ENCODE measurements around the gene CDKN2C.
"Not testable (repeated sequence)": the region's sequence is repeated elsewhere in the genome, so short reads cannot be mapped to it uniquely, and the experiment has no call there.

CDKN2C gene

DNA sequence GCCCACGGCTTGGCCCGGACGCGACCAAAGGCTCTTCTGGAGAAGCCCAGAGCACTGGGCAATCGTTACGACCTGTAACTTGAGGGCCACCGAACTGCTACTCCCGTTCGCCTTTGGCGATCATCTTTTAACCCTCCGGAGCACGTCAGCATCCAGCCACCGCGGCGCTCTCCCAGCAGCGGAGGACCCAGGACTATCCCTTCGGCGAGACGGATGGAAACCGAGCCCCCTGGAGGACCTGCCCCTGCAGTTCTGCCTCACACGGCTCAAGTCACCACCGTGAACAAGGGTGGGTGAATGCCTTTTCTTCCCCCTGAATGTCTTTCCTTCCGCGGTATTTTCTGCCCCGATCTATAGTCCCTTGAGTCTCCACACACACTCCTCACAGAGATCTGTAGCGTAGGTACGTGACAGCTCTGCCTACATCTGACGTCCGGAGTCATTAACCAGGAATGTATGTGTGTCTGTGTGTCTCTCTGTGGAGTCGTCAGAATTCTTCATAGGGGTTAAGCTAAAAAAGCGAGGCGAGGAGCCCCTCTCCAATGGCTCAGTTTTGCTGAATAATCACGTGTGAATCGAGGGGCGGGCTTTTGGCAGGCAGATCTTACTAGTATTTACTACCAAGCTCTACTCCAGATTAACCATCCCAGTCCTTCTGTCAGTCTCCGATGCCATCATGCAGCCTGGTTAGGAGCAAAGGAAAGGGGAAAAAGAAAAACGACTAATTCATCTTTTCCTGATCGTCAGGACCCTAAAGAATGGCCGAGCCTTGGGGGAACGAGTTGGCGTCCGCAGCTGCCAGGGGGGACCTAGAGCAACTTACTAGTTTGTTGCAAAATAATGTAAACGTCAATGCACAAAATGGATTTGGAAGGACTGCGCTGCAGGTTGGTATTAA lies at the start of gene CDKN2C:
Gene CDKN2C, plus strand, starts transcription at position 635 of the 898 bp plus-strand sequence. Its CDS starts 124 bp downstream, at position 759.
- DNase-seq, result peak; percentile 79
- in situ Hi-C loops (cut with HindIII; ENCODE audit: low pct_ligation_motif_present, low pct_unique_long_range_greater_than_20kb, low sequenced_read_pairs), result no loop called here

DNA sequence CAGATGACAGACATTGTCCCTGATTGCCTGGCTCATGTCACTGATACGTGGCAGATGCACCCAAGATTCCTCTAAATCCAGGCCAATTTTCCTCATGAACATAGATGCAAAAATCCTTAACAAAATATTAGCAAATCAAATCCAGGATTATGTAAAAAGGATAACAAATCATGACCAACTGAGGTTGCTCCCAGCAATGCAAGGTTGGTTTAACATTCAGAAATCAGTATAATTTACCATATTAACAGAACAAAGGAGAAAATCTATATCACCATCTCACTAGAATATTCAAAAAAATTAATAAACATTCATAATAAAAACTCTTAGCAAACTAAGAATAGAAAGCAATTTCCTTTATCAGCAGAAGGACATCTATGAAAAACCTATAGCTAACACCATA lies 49.6 kb upstream of the CDKN2C start:
- no peak for DNase-seq
- in situ Hi-C loops (cut with HindIII; ENCODE audit: low pct_ligation_motif_present, low pct_unique_long_range_greater_than_20kb, low sequenced_read_pairs), result no loop called here

DNA sequence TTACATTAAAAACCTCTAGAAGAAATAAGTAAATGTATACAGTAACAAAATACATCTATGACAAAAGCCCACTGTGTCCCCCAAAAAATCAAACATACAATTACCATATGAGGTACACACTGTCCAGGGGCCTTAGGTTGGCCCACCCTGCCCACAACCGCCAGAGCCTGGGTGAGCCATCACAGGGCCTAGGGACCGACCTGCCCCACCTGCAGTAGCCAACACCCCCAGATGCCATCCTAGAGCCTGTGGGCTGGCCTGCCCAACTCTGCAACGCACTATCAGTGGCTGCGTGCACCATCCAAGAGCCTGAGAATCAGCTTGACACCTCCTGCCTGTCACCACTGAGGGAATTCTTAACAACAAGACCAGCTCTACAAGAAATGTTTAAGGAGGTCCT lies 49.0 kb upstream of the CDKN2C start:
- in situ Hi-C loops (cut with HindIII; ENCODE audit: low pct_ligation_motif_present, low pct_unique_long_range_greater_than_20kb, low sequenced_read_pairs), result no loop called here
- DNase-seq, result no peak

DNA sequence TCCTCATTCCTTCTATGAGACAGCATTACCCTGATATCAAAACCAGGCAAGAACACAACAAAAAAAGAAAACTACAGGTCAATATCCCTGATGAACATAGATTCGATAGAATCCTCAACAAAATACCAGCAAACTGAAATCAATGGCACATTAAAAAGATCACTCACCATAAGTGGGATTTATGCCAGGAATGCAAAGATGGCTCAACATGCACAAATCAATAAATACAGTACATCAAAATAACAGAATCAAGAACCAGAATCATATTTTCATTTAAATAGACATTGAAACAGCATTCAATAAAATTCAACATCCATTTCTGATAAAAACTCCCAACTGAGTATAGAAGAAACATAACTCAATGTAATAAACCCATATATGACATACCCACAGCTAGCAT lies 46.5 kb upstream of the CDKN2C start:
- in situ Hi-C loops (cut with HindIII; ENCODE audit: low pct_ligation_motif_present, low pct_unique_long_range_greater_than_20kb, low sequenced_read_pairs), result no loop called here
- DNase-seq, result no peak

DNA sequence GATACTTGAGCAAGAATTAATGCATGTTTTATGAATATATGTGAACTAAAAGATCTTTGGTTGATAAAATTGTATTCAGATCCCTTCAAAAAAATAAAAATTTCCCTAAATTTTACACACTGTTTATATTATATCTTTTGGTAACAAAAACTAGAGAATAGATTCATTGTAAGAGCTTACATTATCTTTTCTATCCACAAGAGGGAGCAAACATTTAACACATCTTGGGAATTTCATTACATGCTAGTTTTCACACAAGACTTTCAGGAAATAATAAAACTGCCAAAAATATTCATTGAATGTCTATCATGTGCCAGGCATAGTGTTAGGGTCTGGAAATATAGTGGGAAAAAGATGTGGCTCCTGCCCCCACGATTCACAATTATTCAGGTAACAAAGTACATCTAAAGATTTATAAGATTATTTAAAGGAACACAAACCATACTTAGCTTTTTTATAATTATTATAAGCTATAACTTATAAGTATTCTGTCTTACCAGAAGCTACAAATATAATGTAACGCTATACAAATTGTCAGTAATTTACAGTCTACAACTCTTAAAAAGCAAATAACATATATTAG lies 40.6 kb upstream of the CDKN2C start:
- in situ Hi-C loops (cut with HindIII; ENCODE audit: low pct_ligation_motif_present, low pct_unique_long_range_greater_than_20kb, low sequenced_read_pairs), result no loop called here
- DNase-seq, result peak; percentile 52

DNA sequence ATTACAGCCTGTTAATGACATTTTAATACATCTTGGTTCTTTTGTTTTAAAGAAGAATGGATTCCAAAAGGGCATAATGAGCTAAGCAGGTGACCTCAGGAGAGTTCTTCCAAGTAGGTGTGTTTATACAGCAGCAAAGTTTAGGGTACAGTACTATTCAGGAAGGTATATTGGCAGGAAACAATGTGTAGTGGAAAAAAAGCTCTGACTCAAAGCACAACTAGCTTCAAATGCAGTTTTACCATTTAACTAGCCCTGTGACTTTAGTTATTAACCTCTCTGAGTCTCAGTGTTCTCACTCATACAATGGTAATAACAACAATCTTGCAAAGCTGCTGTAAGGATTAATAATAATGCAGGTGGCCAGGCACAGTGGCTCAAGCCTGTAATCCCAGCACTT lies 39.9 kb upstream of the CDKN2C start:
- DNase-seq, result no peak
- in situ Hi-C loops (cut with HindIII; ENCODE audit: low pct_ligation_motif_present, low pct_unique_long_range_greater_than_20kb, low sequenced_read_pairs), result no loop called here

DNA sequence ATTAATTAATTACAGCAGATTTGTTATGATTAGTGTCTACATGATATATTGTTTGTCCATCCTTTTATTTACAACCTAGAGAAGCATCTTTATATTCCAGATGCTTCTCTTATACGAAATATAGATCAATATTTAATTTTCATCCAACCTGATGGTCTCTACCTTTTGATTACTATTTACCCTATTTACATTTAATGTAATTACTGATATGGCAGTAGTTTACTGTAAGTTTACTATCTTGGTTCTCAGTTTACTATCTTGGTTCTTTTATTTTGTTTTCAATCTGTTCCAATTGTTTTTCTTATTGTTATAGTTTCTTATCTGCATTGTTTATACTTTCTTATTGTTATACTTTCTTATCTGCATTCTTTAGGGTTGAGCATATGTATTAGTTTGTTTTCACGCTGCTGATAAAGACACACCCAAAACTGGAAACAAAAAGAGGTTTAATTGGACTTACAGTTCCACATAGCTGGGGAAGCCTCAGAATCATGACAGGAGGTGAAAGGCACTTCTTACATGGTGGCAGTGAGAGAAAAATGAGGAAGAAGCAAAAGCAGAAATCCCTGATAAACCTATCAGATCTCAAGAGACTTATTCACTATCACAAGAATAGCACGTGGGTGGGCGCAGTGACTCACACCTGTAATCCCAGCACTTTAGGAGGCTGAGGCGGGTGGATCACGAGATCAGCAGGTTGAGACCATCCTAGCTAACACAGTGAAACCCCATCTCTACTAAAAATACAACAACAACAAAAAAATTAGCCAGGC lies 38.9 kb upstream of the CDKN2C start:
- DNase-seq, result no peak
- in situ Hi-C loops (cut with HindIII; ENCODE audit: low pct_ligation_motif_present, low pct_unique_long_range_greater_than_20kb, low sequenced_read_pairs), result no loop called here

DNA sequence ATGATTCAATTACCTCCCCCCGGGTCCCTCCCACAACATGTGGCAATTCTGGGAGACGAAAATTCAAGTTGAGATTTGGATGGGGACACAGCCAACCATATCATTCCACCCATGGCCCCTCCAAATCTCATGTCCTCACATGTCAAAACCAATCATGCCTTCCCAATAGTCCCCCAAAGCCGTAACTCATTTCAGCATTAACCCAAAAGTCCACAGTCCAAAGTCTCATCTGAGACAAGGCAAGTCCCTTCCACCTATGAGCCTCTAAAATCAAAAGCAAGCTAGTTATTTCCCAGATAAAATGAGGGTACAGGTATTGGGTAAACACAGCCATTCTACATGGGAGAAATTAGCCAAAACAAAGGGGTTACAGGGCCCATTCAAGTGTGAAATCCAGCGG lies 38.0 kb upstream of the CDKN2C start:
- in situ Hi-C loops (cut with HindIII; ENCODE audit: low pct_ligation_motif_present, low pct_unique_long_range_greater_than_20kb, low sequenced_read_pairs); DNase-seq: not testable (repeated sequence)

DNA sequence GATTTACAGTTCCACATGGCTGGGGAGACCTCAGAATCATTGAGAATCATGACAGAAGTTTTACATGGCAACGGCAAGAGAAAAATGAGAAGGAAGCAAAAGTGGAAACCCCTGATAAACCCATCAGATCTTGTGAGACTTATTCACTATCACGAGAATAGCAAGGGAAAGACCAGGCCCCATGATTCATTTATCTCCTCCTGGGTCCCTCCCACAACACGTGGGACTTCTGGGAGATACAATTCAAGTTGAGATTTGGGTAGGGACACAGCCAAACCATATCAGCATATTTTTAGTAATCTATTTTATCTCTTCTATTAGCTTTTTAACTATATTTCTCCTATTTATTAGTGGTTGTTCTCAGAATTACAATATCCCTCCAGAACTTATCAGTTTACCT lies 36.3 kb upstream of the CDKN2C start:
- in situ Hi-C loops (cut with HindIII; ENCODE audit: low pct_ligation_motif_present, low pct_unique_long_range_greater_than_20kb, low sequenced_read_pairs); DNase-seq: not testable (repeated sequence)

DNA sequence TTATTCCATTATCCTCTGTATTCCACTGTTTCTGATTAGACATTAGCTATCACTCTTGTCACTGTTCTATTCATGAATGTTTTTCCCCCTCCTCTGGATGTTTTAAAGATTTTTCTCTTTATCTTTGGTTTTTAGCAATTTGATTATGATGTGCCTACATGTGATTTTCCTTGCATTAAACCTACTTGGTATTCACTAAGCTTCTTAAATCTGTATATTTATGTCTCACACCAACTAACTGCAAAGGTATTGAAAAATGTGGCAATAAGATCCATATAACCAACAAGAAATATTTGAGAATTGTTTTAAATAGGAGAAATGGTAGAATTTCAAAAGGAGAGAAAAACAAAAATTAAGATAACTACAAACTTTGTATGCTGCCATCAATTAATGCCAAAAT lies 35.2 kb upstream of the CDKN2C start:
- in situ Hi-C loops (cut with HindIII; ENCODE audit: low pct_ligation_motif_present, low pct_unique_long_range_greater_than_20kb, low sequenced_read_pairs), result no loop called here

DNA sequence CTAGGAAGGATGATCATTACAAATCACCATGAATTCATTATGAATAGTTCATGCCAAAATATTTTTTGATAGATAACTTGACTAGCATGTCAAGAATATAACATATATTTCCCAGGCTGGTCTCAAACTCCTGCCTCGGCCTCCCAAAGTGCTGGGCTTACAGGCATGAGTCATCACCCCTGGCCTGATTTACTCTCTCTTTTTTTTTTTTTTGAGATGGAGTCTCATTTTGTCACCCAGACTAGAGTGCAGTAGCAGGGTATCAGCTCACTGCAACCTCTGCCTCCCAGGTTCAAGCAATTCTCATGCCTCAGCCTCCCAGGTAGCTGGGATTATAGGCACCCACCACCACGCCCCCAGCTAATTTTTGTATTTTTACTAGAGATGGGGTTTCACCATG lies 34.8 kb upstream of the CDKN2C start:
- DNase-seq; in situ Hi-C loops (cut with HindIII; ENCODE audit: low pct_ligation_motif_present, low pct_unique_long_range_greater_than_20kb, low sequenced_read_pairs): not testable (repeated sequence)

More for the DNA sequence above, 35.2 kb upstream of the CDKN2C start:
- DNase-seq, result no peak

DNA sequence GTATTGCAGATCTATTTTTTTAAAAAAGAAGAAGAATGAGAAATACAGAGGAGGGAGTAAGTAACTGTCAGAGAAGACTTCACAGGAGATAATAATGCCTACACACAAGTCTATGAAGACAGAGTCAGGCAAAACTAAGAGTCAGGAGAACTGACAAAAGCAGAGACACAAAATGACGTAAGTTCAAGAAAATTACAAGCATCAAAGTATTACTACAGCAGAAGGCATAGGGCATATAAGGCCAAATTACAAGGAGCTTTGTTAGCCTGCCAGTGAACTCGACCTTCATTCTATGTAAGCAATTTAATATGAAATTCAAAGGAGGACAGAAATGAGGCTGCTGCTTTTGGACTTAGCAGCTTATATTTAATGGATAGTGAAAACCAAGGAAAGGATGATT lies 33.7 kb upstream of the CDKN2C start:
- in situ Hi-C loops (cut with HindIII; ENCODE audit: low pct_ligation_motif_present, low pct_unique_long_range_greater_than_20kb, low sequenced_read_pairs), result no loop called here
- no peak for DNase-seq

DNA sequence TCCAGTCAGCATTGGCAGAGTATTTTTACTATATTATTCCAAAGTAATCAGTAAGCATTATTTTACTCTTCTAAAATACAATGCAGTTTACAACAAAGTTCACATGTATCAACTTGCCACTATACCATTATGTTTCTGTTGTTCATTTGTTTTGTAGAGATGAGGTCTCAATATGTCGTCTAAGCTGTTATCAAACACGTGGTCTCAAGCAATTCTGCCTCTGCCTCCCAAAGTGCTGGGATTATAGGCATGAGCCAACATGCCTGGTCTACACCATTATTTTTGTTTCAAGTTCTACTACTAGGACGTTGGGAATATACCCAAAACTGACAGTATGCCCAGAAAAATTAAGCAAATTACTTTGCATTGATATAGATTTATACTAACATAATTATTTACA lies 29.8 kb upstream of the CDKN2C start:
- in situ Hi-C loops (cut with HindIII; ENCODE audit: low pct_ligation_motif_present, low pct_unique_long_range_greater_than_20kb, low sequenced_read_pairs), result no loop called here
- no peak for DNase-seq

DNA sequence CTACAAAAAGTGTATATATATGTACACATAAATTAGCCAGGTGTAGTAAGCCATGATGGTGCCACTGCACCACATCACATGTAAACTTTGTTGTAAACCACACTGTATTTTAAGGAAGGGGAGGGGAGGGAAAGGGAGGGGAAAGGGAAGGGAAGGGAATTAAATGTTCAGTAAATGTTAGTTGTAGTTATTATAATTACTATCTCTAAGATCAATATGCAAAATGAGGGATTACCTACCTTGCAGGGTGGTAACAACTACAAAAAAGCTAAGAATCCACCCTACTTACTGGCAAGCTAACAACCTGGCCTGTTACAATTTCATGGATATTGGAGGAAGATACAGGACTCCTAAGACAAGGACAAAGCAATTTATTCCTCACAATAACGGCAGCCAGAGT lies 27.7 kb upstream of the CDKN2C start:
- in situ Hi-C loops (cut with HindIII; ENCODE audit: low pct_ligation_motif_present, low pct_unique_long_range_greater_than_20kb, low sequenced_read_pairs), result no loop called here
- DNase-seq, result no peak

DNA sequence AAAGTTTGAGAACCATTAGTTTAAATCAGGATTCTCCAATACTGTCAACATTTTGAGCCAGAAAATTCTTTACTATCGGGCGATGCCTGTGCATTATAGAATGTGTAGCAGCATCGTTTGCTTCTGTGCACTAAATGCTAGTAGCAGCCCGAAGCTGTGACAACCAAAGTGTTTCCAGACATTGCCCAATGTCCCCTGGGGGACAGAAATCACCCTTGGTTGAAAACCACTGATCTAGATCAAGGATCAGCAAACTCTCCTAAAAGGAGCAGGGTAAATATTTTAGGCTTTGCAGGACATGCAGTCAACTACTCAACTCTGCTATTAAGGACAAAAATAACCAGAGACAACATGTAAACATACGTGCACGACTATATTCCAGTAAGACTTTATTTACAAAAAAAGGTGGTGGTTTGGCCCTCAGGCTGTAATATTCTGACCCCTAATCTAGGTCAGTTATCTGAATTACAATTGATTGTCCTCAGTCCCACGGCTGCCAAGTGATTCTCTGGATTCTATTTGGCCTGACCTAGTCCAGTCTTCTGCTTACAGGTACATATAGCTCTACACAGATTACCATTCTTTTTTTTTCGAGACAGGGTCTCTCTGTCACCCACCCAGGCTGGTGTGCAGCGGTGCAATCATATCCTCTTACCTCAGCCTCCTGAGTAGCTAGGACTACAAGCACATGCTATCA lies 20.6 kb upstream of the CDKN2C start:
- in situ Hi-C loops (cut with HindIII; ENCODE audit: low pct_ligation_motif_present, low pct_unique_long_range_greater_than_20kb, low sequenced_read_pairs), result no loop called here
- DNase-seq, result no peak

DNA sequence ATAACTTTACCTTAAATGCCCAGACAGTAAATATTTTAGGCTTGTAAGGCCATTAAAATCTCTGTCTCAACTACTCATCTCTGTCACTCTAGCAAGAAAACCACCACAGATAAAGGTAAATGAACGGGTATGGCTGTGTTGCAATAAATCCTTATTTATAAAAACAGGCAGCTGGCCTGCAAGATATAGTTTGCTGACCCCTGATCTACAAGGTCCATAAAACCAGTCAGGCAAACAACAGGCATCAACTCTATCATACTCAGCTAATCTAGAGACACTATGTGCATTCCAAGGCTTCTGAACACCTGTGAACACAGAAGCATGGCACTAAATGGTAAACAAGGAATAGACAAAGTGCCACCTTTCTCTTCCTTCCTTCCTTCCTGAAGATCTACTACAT lies 19.6 kb upstream of the CDKN2C start:
- DNase-seq, result no peak
- in situ Hi-C loops (cut with HindIII; ENCODE audit: low pct_ligation_motif_present, low pct_unique_long_range_greater_than_20kb, low sequenced_read_pairs), result no loop called here

DNA sequence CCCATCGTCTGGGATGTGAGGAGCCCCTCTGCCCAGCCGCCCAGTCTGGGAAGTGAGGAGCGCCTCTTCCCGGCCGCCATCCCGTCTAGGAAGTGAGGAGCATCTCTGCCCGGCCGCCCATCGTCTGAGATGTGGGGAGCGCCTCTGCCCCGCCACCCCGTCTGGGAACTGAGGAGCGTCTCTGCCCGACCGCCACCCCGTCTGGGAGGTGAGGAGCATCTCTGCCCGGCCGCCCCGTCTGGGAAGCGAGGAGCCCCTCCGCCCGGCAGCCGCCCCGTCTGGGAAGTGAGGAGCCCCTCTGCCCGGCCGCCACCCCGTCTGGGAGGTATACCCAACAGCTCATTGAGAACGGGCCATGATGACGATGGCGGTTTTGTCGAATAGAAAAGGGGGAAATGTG lies 17.5 kb upstream of the CDKN2C start:
- in situ Hi-C loops (cut with HindIII; ENCODE audit: low pct_ligation_motif_present, low pct_unique_long_range_greater_than_20kb, low sequenced_read_pairs); DNase-seq: not testable (repeated sequence)

DNA sequence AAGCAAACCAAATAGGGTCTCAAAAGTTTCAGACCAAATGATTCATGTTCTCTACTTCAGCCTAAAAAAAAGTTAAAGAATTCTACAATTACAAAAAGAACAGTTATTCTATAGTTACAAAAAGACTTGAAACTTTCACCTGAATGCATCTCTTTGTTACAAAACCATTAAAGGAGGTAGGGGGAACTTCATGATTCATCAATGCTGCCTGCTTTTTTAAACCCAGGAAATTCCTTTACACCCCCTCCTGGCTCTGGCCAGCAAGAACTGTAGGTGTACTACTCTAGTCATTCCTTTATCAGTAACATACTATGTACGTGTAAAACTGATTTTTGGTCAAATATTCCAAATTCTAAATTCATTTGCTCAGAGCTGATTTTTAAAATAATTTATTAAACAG lies 14.9 kb upstream of the CDKN2C start:
- in situ Hi-C loops (cut with HindIII; ENCODE audit: low pct_ligation_motif_present, low pct_unique_long_range_greater_than_20kb, low sequenced_read_pairs), result no loop called here
- no peak for DNase-seq
